ENCODE data around the gene ABRACL. TPM values are rescaled to one million over a fixed set of nuclear protein-coding genes. Genes with fewer than 3 reads are reported as not detected.

The ABRACL gene
- total and polyA plus RNA-seq, 2 experiments from 2014 or later: 12.9 to 38.7 TPM

GRCh38 chr6:139006477-139006876 is 22.1 kb upstream of the ABRACL start:
- 51 to 62% methylated on average over 3 of the region's 3 CpGs for WGBS, 2 experiments (ENCODE audit: low coverage in 1 of 2, low lambda C conversion rate in 2 of 2, missing lambda C conversion rate in 2 of 2)
- no peaks in the 10 kb centered on the region for H3K36me3 ChIP-seq (ENCODE audit: low read depth)
- H3K4me1 ChIP-seq (ENCODE audit: insufficient read depth): no peaks in the 10 kb centered on the region
- H3F3A ChIP-seq (ENCODE audit: insufficient read depth): no peaks in the 10 kb centered on the region
- no peak for TF ChIP-seq EZH2 (IDR thresholded peaks at IDR 0.05; ENCODE audit: insufficient read depth, poor library complexity, severe bottlenecking)
- H3K9me3 ChIP-seq (ENCODE audit: low read depth): no peaks in the 10 kb centered on the region
- H2AFZ ChIP-seq: no peak overlapping the region; the same call in 1 of the 2 replicates
- H3K9ac ChIP-seq: no peak overlapping the region
- H3K9me2 ChIP-seq (ENCODE audit: insufficient read depth): no peaks in the 10 kb centered on the region
- H3K4me3 ChIP-seq: no peak overlapping the region
- H3K27me3 ChIP-seq (replicated peaks; ENCODE audit: insufficient read depth): no peaks in the 10 kb centered on the region
- H3K27ac ChIP-seq: no peak overlapping the region
- H3K4me2 ChIP-seq (ENCODE audit: unreplicated experiment): no peak overlapping the region
- no peaks in the 10 kb centered on the region for H3K79me2 ChIP-seq (ENCODE audit: insufficient read depth)
- no peak for DNase-seq
- no peaks in the 10 kb centered on the region for H4K20me1 ChIP-seq (ENCODE audit: insufficient read depth)
- in situ Hi-C loops (cut with MboI): no loop called here

- Histone ChIP-seq H3K27me3 (replicated peaks; ENCODE audit: insufficient read depth) (no peaks in the 10 kb centered on the region), H2AFZ (no peak overlapping the region), H4K20me1 (ENCODE audit: insufficient read depth) (no peaks in the 10 kb centered on the region), H3K9ac (no peak overlapping the region), H3K27ac (no peak overlapping the region), H3K9me2 (ENCODE audit: insufficient read depth) (no peaks in the 10 kb centered on the region), H3K36me3 (ENCODE audit: low read depth) (no peaks in the 10 kb centered on the region), H3F3A (ENCODE audit: insufficient read depth) (no peaks in the 10 kb centered on the region), H3K79me2 (ENCODE audit: insufficient read depth) (no peaks in the 10 kb centered on the region), H3K4me2 (ENCODE audit: unreplicated experiment) (no peak overlapping the region), H3K9me3 (ENCODE audit: low read depth) (no peaks in the 10 kb centered on the region), H3K4me1 (ENCODE audit: insufficient read depth) (no peaks in the 10 kb centered on the region), H3K4me3 (no peak overlapping the region)
- 96 to 100% methylated on average over 1 of the region's 1 CpG for WGBS, 2 experiments (ENCODE audit: low coverage in 1 of 2, low lambda C conversion rate in 2 of 2, missing lambda C conversion rate in 2 of 2)
- TF ChIP-seq EZH2phosphoT487 (IDR thresholded peaks at IDR 0.05; ENCODE audit: insufficient read depth, low read depth): no peak
- TF ChIP-seq EZH2 (IDR thresholded peaks at IDR 0.05; ENCODE audit: insufficient read depth, poor library complexity, severe bottlenecking): no peak
- in situ Hi-C loops (cut with MboI): no loop called here
- no peak for DNase-seq
Observed at GRCh38 chr6:139007428-139007827, 21.1 kb upstream of the ABRACL start.

GRCh38 chr6:139008117-139008516 is 20.4 kb upstream of the ABRACL start:
- H3K9me3 ChIP-seq (ENCODE audit: low read depth): no peaks in the 10 kb centered on the region
- no peaks in the 10 kb centered on the region for H3K79me2 ChIP-seq (ENCODE audit: insufficient read depth)
- H3K4me2 ChIP-seq (ENCODE audit: unreplicated experiment): no peak overlapping the region
- no peak overlapping the region for H3K4me3 ChIP-seq
- in situ Hi-C loops (cut with MboI): no loop called here
- no peaks in the 10 kb centered on the region for H3K4me1 ChIP-seq (ENCODE audit: insufficient read depth)
- TF ChIP-seq EZH2phosphoT487 (IDR thresholded peaks at IDR 0.05; ENCODE audit: insufficient read depth, low read depth) (no peak), EZH2 (IDR thresholded peaks at IDR 0.05; ENCODE audit: insufficient read depth, poor library complexity, severe bottlenecking) (no peak)
- no peaks in the 10 kb centered on the region for H3F3A ChIP-seq (ENCODE audit: insufficient read depth)
- H3K9ac ChIP-seq: no peak overlapping the region
- no peak overlapping the region for H3K27ac ChIP-seq
- no peaks in the 10 kb centered on the region for H3K27me3 ChIP-seq (replicated peaks; ENCODE audit: insufficient read depth)
- H3K36me3 ChIP-seq (ENCODE audit: low read depth): no peaks in the 10 kb centered on the region
- H3K9me2 ChIP-seq (ENCODE audit: insufficient read depth): no peaks in the 10 kb centered on the region
- H2AFZ ChIP-seq: no peak overlapping the region
- DNase-seq: no peak
- 74 to 80% methylated on average over 9 of the region's 9 CpGs for WGBS, 2 experiments (ENCODE audit: low coverage in 1 of 2, low lambda C conversion rate in 2 of 2, missing lambda C conversion rate in 2 of 2)
- no peaks in the 10 kb centered on the region for H4K20me1 ChIP-seq (ENCODE audit: insufficient read depth)

DNA sequence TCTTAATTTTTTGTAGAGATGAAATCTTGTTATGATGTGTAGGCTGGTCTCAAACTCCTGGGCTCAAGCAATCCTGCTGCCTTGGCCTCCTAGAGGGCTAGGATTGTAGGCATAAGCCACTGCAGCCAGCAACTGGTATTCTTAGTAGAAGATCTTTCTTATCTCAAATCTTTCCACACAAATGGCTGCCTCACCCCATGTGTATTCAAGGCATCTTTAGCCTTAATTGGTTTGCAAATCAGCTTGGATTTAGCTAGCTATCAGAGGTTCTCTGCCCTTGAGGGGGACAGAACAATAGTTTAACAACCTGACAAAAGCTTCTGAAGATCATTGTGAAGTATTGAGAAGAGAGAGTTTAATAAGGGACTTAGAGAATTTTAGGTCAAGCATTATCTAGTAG is 17.9 kb upstream of the ABRACL start:
- DNase-seq: no peak
- no peaks in the 10 kb centered on the region for H3K9me2 ChIP-seq (ENCODE audit: insufficient read depth)
- no peaks in the 10 kb centered on the region for H3K9me3 ChIP-seq (ENCODE audit: low read depth)
- no peaks in the 10 kb centered on the region for H3K27me3 ChIP-seq (replicated peaks; ENCODE audit: insufficient read depth)
- no peaks in the 10 kb centered on the region for H3K36me3 ChIP-seq (ENCODE audit: low read depth)
- no peaks in the 10 kb centered on the region for H3K4me1 ChIP-seq (ENCODE audit: insufficient read depth)
- TF ChIP-seq EZH2phosphoT487 (IDR thresholded peaks at IDR 0.05; ENCODE audit: insufficient read depth, low read depth) (no peak), EZH2 (IDR thresholded peaks at IDR 0.05; ENCODE audit: insufficient read depth, poor library complexity, severe bottlenecking) (no peak)
- no peak overlapping the region for H3K27ac ChIP-seq
- no peak overlapping the region for H3K9ac ChIP-seq
- H3K79me2 ChIP-seq (ENCODE audit: insufficient read depth): no peaks in the 10 kb centered on the region
- H3K4me3 ChIP-seq: no peak overlapping the region
- no peak overlapping the region for H3K4me2 ChIP-seq (ENCODE audit: unreplicated experiment)
- H2AFZ ChIP-seq: no peak overlapping the region
- in situ Hi-C loops (cut with MboI): no loop called here
- no peaks in the 10 kb centered on the region for H4K20me1 ChIP-seq (ENCODE audit: insufficient read depth)
- H3F3A ChIP-seq (ENCODE audit: insufficient read depth): no peaks in the 10 kb centered on the region

GRCh38 chr6:139011980-139012379 is 16.6 kb upstream of the ABRACL start:
- no peaks in the 10 kb centered on the region for H3K4me1 ChIP-seq (ENCODE audit: insufficient read depth)
- in situ Hi-C loops (cut with MboI): no loop called here
- H3K4me3 ChIP-seq: no peak overlapping the region
- no peak overlapping the region for H3K4me2 ChIP-seq (ENCODE audit: unreplicated experiment)
- no peak overlapping the region for H3K27ac ChIP-seq
- TF ChIP-seq EZH2phosphoT487 (IDR thresholded peaks at IDR 0.05; ENCODE audit: insufficient read depth, low read depth): no peak
- TF ChIP-seq EZH2 (IDR thresholded peaks at IDR 0.05; ENCODE audit: insufficient read depth, poor library complexity, severe bottlenecking): no peak
- H3F3A ChIP-seq (ENCODE audit: insufficient read depth): no peaks in the 10 kb centered on the region
- WGBS, 2 experiments (ENCODE audit: low coverage in 1 of 2, low lambda C conversion rate in 2 of 2, missing lambda C conversion rate in 2 of 2): 41 to 42% methylated on average over 3 of the region's 3 CpGs
- DNase-seq: no peak
- H3K79me2 ChIP-seq (ENCODE audit: insufficient read depth): no peaks in the 10 kb centered on the region
- no peaks in the 10 kb centered on the region for H3K36me3 ChIP-seq (ENCODE audit: low read depth)
- H2AFZ ChIP-seq: no peak overlapping the region
- H3K9me2 ChIP-seq (ENCODE audit: insufficient read depth): no peaks in the 10 kb centered on the region
- H3K9me3 ChIP-seq (ENCODE audit: low read depth): no peaks in the 10 kb centered on the region
- no peaks in the 10 kb centered on the region for H4K20me1 ChIP-seq (ENCODE audit: insufficient read depth)
- H3K27me3 ChIP-seq (replicated peaks; ENCODE audit: insufficient read depth): no peaks in the 10 kb centered on the region
- H3K9ac ChIP-seq: no peak overlapping the region

All from GM23248 (cell line).